NK-92 treated with Interleukin-12 subunit alpha and Interleukin-12 subunit beta, amount 100 ng/mL, for 24 hours (cell line): Measurements from ENCODE around the gene SLC38A3.
A peak's percentile ranks its signal among the peaks of the same experiment; 100 is the strongest.

Source experiments
- DNase-seq: peaks from one replicate; lab custom pipeline; 2025; lab: John Stamatoyannopoulos, UW

Gene SLC38A3

GRCh38 chr3:50192124-50192523, 12.9 kb upstream of the SLC38A3 start:
- no peak for DNase-seq

- DNase-seq: peak; percentile 9
Observed at GRCh38 chr3:50192689-50193141, 12.4 kb upstream of the SLC38A3 start.

- no peak for DNase-seq
Observed at GRCh38 chr3:50193286-50193685, 11.8 kb upstream of the SLC38A3 start.

- DNase-seq: no peak
Observed at GRCh38 chr3:50193746-50194127, 11.3 kb upstream of the SLC38A3 start.

- DNase-seq: no peak
Observed at GRCh38 chr3:50194128-50194902, 10.8 kb upstream of the SLC38A3 start.

GRCh38 chr3:50194903-50195500, 10.1 kb upstream of the SLC38A3 start:
- DNase-seq: no peak

GRCh38 chr3:50195501-50196252, 9.4 kb upstream of the SLC38A3 start:
- no peak for DNase-seq

- DNase-seq: no peak
Observed at GRCh38 chr3:50196253-50196801, 8.7 kb upstream of the SLC38A3 start.

GRCh38 chr3:50201573-50202315, 3.3 kb upstream of the SLC38A3 start:
- no peak for DNase-seq

GRCh38 chr3:50202353-50203112, 2.5 kb upstream of the SLC38A3 start:
- no peak for DNase-seq

- no peak for DNase-seq
Observed at GRCh38 chr3:50203113-50203808, 1.8 kb upstream of the SLC38A3 start.

GRCh38 chr3:50203809-50204803, 965 bp upstream of the SLC38A3 start:
- DNase-seq: no peak

- DNase-seq: no peak
Observed at GRCh38 chr3:50205413-50206276, 574 bp downstream of the SLC38A3 start.

- DNase-seq: no peak
Observed at GRCh38 chr3:50207359-50208042, 2.4 kb downstream of the SLC38A3 start.

GRCh38 chr3:50208677-50209344, 3.7 kb downstream of the SLC38A3 start:
- no peak for DNase-seq

GRCh38 chr3:50210176-50210509, 5.1 kb downstream of the SLC38A3 start:
- DNase-seq: no peak
